Right atrium auricular region (tissue), 2 donors: ENCODE measurements around the gene RNF168. TPM values are rescaled to one million over a fixed set of nuclear protein-coding genes. Genes with fewer than 3 reads are reported as not detected.
"Not testable (repeated sequence)": the region's sequence is repeated elsewhere in the genome, so short reads cannot be mapped to it uniquely, and the experiment has no call there.

ENCODE experiments used
- DNase-seq: peaks from one replicate; pipeline ENCODE4 v3.0.0-alpha.2; 2019; ENCODE audit warnings: low spot score
- H3K27ac ChIP-seq, 2 donors: fragments of 200-600 bp; sonication (generic); 1 replicate in 1 of 2; 2 replicates in 1 of 2; pipeline ENCODE4 v1.5.1; 2016 to 2019
- H3K27me3 ChIP-seq, 2 donors: fragments of 200-600 bp; sonication (generic); one replicate each; pipeline versions ENCODE4 v1.5.1 to v1.6.0; 2017 to 2019
- H3K36me3 ChIP-seq: fragments of 200-600 bp; sonication (generic); one replicate; pipeline ENCODE4 v1.5.1; 2016
- H3K4me1 ChIP-seq, 2 donors: fragments of 200-600 bp; sonication (generic); one replicate each; pipeline versions ENCODE4 v1.5.1 to v1.6.0; 2017 to 2019
- H3K4me3 ChIP-seq, 2 donors: fragments of 200-600 bp; sonication (generic); 1 replicate in 1 of 2; 2 replicates in 1 of 2; pipeline ENCODE4 v1.5.1; 2017 to 2019; ENCODE audit warnings: mild to moderate bottlenecking in 1 of 2, moderate library complexity in 1 of 2
- H3K9me3 ChIP-seq, 2 donors: fragments of 200-600 bp; sonication (generic); one replicate each; pipeline ENCODE4 v1.5.1; 2019
- total RNA-seq, 2 donors: library from RNA; depleted of rRNA; stranded (reverse); fragments of >200 nt; gene quantifications; one replicate each; pipeline ENCODE4 v1.1.0, GENCODE V29; 2016
- TF ChIP-seq, protein P1 (sequence below), 2 donors: fragments of 200-600 bp; sonication (generic); IDR thresholded peaks; one replicate each; pipeline ENCODE4 v1.5.1; 2019; ENCODE audit warnings: antibody characterized with exemption in 2 of 2

The RNF168 gene
- total RNA-seq, 2 donors from 2014 or later = 14.9 to 15.5 TPM

GRCh38 chr3:196513697-196514349, 10.3 kb upstream of the RNF168 start:
- Histone ChIP-seq H3K4me1 (no peaks in the 10 kb centered on the region), H3K36me3 (no peaks in the 10 kb centered on the region), H3K9me3 (peaks cover 0 to 9% of the 10 kb centered on the region in 2 donors), H3K27me3 (no peaks in the 10 kb centered on the region), H3K27ac (peak overlapping the region; percentile 72 to 83), H3K4me3 (no peak overlapping the region)
- TF ChIP-seq, protein P1, sequence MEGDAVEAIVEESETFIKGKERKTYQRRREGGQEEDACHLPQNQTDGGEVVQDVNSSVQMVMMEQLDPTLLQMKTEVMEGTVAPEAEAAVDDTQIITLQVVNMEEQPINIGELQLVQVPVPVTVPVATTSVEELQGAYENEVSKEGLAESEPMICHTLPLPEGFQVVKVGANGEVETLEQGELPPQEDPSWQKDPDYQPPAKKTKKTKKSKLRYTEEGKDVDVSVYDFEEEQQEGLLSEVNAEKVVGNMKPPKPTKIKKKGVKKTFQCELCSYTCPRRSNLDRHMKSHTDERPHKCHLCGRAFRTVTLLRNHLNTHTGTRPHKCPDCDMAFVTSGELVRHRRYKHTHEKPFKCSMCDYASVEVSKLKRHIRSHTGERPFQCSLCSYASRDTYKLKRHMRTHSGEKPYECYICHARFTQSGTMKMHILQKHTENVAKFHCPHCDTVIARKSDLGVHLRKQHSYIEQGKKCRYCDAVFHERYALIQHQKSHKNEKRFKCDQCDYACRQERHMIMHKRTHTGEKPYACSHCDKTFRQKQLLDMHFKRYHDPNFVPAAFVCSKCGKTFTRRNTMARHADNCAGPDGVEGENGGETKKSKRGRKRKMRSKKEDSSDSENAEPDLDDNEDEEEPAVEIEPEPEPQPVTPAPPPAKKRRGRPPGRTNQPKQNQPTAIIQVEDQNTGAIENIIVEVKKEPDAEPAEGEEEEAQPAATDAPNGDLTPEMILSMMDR (IDR thresholded peaks at IDR 0.05) = no peak
- DNase-seq = no peak

- H3K9me3 ChIP-seq, H3K36me3 ChIP-seq, H3K27me3 ChIP-seq, H3K27ac ChIP-seq, H3K4me1 ChIP-seq, DNase-seq, H3K4me3 ChIP-seq: not testable (repeated sequence)
Observed at GRCh38 chr3:196511646-196512425, 8.3 kb upstream of the RNF168 start.

- H3K9me3 ChIP-seq, H3K4me3 ChIP-seq, DNase-seq, H3K27ac ChIP-seq, H3K4me1 ChIP-seq, H3K36me3 ChIP-seq, H3K27me3 ChIP-seq: not testable (repeated sequence)
Observed at GRCh38 chr3:196511108-196511507, 7.5 kb upstream of the RNF168 start.

DNA sequence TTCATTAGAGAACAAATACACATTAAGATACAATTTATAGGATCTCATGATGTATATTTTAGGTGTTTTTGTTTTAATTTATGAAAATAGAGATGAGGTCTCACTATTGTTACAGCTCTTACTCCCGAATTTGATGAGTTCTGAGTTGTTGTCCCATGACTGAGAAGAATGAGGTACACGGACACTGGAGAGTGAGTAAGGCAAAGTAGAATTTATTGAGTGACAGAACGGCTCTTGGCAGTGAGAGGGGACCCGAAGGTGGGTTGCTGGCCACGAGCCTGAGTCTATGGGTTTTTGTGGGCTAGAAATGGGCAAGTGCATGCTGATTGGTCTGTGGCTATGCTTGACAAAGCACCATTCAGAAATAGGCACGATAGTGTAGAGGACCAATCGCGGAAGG, 3.1 kb upstream of the RNF168 start:
- H3K36me3 ChIP-seq = no peaks in the 10 kb centered on the region
- no peak overlapping the region for H3K27ac ChIP-seq
- peaks cover 0 to 6% of the 10 kb centered on the region in 2 donors for H3K4me1 ChIP-seq
- DNase-seq = no peak
- H3K9me3 ChIP-seq = peaks cover 0 to 9% of the 10 kb centered on the region in 2 donors
- no peak overlapping the region for H3K4me3 ChIP-seq
- TF ChIP-seq, protein P1 (IDR thresholded peaks at IDR 0.05) = no peak
- no peaks in the 10 kb centered on the region for H3K27me3 ChIP-seq

DNA sequence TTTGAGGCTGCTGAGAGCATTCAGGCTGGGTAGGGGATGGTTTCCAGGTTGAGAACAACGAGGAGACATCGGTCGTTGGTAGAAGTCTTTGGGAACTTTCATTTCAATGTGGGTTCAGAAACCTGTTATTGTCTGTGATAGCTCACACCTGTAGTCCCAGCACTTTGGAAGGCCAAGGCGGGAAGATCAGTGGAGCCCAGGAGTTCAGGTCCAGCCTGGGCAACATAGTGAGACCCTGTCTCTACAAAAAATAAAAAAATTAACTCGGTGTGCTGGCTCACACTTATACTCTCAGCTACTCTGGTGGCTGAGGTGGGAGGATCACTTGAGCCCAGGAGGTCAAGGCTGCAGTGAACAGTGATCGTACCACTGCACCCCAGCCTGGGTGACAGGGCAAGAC, 988 bp upstream of the RNF168 start:
- Histone ChIP-seq H3K4me3 (no peak overlapping the region), H3K9me3 (peaks cover 0 to 9% of the 10 kb centered on the region in 2 donors), H3K27me3 (no peaks in the 10 kb centered on the region), H3K27ac (peak overlapping the region; percentile 95 to 99), H3K36me3 (no peaks in the 10 kb centered on the region), H3K4me1 (peaks cover 0 to 27% of the 10 kb centered on the region in 2 donors)
- no peak for DNase-seq
- TF ChIP-seq, protein P1 (IDR thresholded peaks at IDR 0.05) = no peak

DNA sequence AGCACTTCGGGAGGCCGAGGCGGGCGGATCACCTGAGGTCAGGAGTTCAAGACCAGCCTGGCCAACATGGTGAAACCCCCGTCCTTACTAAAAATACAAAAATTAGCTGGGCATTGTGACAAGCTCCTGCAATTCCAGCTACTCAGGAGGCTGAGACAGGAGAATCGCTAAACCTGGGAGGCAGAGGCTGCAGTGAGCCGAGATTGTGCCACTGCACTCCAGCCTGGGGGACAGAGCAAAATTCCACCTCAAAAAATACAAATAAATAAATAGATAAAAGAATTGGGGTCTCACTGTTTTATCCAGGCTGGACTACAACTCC, 470 bp upstream of the RNF168 start:
- DNase-seq, H3K27me3 ChIP-seq, H3K9me3 ChIP-seq, H3K36me3 ChIP-seq: not testable (repeated sequence)
- Histone ChIP-seq H3K4me1 (peaks cover 0 to 28% of the 10 kb centered on the region in 2 donors), H3K4me3 (peak overlapping the region; percentile 68 to 97), H3K27ac (peak overlapping the region; percentile 95 to 99)

DNA sequence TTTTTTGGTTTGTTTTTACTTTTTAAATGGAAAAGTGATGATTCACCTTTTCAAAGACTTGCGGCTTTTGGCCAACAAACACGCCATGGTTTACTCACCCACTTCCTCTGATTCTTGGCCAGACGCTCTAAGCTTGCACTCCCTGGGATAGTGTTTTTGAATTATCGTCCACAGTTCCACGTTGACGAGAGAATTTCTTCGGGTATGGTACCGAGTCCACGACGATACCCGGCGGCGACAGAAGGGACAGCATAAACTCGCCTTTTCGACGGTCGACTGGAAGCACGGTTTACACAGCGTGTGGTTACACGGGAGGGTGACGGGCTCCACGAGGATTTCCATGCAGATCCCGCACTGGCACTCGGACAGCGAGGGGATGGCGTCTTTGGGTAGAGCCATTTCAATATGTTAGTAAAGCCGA, 783 bp downstream of the RNF168 start:
- TF ChIP-seq, protein P1 (IDR thresholded peaks at IDR 0.05) = no peak
- H3K9me3 ChIP-seq = peaks cover 0 to 9% of the 10 kb centered on the region in 2 donors
- no peaks in the 10 kb centered on the region for H3K27me3 ChIP-seq
- peaks cover 0 to 28% of the 10 kb centered on the region in 2 donors for H3K4me1 ChIP-seq
- no peaks in the 10 kb centered on the region for H3K36me3 ChIP-seq
- peak overlapping the region; percentile 95 to 99 for H3K27ac ChIP-seq
- DNase-seq = peak; percentile 65
- peak overlapping the region; percentile 68 to 97 for H3K4me3 ChIP-seq
